ENCODE data around the gene APCDD1L. TPM values are rescaled to one million over a fixed set of nuclear protein-coding genes. Genes with fewer than 3 reads are reported as not detected.

The APCDD1L gene
- total RNA-seq, 4 donors from 2014 or later = 0.38 to 0.44 (median 0.41) TPM; not detected in 1

GRCh38 chr20:58453391-58453790 lies 61.8 kb downstream of the APCDD1L start:
- intact Hi-C loops (cut with DNase I) = no loop called here
- 76 to 84% methylated on average over 5 of the region's 5 CpGs for WGBS, 2 donors
- TF ChIP-seq CTCF (IDR thresholded peaks at IDR 0.05) = no peak

GRCh38 chr20:58452667-58453255 lies 62.4 kb downstream of the APCDD1L start:
- no peak for TF ChIP-seq POLR2A (IDR thresholded peaks at IDR 0.05)
- no peak for TF ChIP-seq CTCF (IDR thresholded peaks at IDR 0.05)
- WGBS, 2 donors = 54 to 59% methylated on average over 3 to 4 of the region's 4 CpGs

More at GRCh38 chr20:58453391-58453790, 61.8 kb downstream of the APCDD1L start:
- no peak overlapping the region for H3K4me3 ChIP-seq
- H3K27me3 ChIP-seq = no peaks in the 10 kb centered on the region
- H3K4me1 ChIP-seq = no peaks in the 10 kb centered on the region
- peaks cover 0 to 27% (median 0%) of the 10 kb centered on the region in 3 donors for H3K36me3 ChIP-seq
- no peaks in the 10 kb centered on the region for H3K9me3 ChIP-seq
- H3K27ac ChIP-seq = no peak overlapping the region
- DNase-seq = no peak

GRCh38 chr20:58450254-58450653 lies 64.9 kb downstream of the APCDD1L start:
- TF ChIP-seq POLR2A (IDR thresholded peaks at IDR 0.05) (no peak), CTCF (IDR thresholded peaks at IDR 0.05) (no peak)
- intact Hi-C loops (cut with DNase I) = no loop called here
- Histone ChIP-seq H3K4me3 (no peak overlapping the region), H3K4me1 (no peaks in the 10 kb centered on the region), H3K9me3 (no peaks in the 10 kb centered on the region), H3K36me3 (peaks cover 0 to 54% (median under 1%) of the 10 kb centered on the region in 3 donors), H3K27ac (no peak overlapping the region), H3K27me3 (no peaks in the 10 kb centered on the region)
- DNase-seq = no peak
- 70 to 73% methylated on average over 10 of the region's 10 CpGs for WGBS, 2 donors

More at GRCh38 chr20:58452667-58453255, 62.4 kb downstream of the APCDD1L start:
- Histone ChIP-seq H3K36me3 (peaks cover 0 to 33% (median 0%) of the 10 kb centered on the region in 3 donors), H3K4me1 (no peaks in the 10 kb centered on the region), H3K27me3 (no peaks in the 10 kb centered on the region), H3K9me3 (no peaks in the 10 kb centered on the region), H3K27ac (no peak overlapping the region), H3K4me3 (no peak overlapping the region)
- intact Hi-C loops (cut with DNase I) = no loop called here
- no peak for DNase-seq

GRCh38 chr20:58449681-58450221 lies 65.4 kb downstream of the APCDD1L start:
- Histone ChIP-seq H3K27ac (no peak overlapping the region), H3K4me1 (no peaks in the 10 kb centered on the region), H3K36me3 (peaks cover 1 to 59% (median 5%) of the 10 kb centered on the region in 3 donors), H3K4me3 (no peak overlapping the region), H3K9me3 (no peaks in the 10 kb centered on the region), H3K27me3 (no peaks in the 10 kb centered on the region)
- 76 to 88% methylated on average over 10 of the region's 10 CpGs for WGBS, 2 donors
- intact Hi-C loops (cut with DNase I) = loop anchor here (10.0 kb wide), 1 partner anchor 215 kb away; no protein-coding TSS in a partner anchor
- DNase-seq = no peak
- TF ChIP-seq POLR2A (IDR thresholded peaks at IDR 0.05) (no peak), CTCF (IDR thresholded peaks at IDR 0.05) (no peak)

- intact Hi-C loops (cut with DNase I) = loop anchor here (10.0 kb wide), 1 partner anchor 214 kb away; no protein-coding TSS in a partner anchor
- Histone ChIP-seq H3K36me3 (peaks cover 6 to 67% (median 10%) of the 10 kb centered on the region in 3 donors), H3K9me3 (no peaks in the 10 kb centered on the region), H3K27me3 (no peaks in the 10 kb centered on the region), H3K4me1 (no peaks in the 10 kb centered on the region), H3K27ac (no peak overlapping the region), H3K4me3 (no peak overlapping the region)
- no peak for TF ChIP-seq CTCF (IDR thresholded peaks at IDR 0.05)
- TF ChIP-seq POLR2A (IDR thresholded peaks at IDR 0.05) = no peak
- no peak for DNase-seq
- WGBS, 2 donors = 88 to 93% methylated on average over 4 of the region's 4 CpGs
These were observed 66.2 kb downstream of the APCDD1L start for GRCh38 chr20:58448958-58449357.

All from esophagus squamous epithelium (tissue), 5 donors.